Measurements from ENCODE around the gene SERPINB12.

SERPINB12 gene

DNA sequence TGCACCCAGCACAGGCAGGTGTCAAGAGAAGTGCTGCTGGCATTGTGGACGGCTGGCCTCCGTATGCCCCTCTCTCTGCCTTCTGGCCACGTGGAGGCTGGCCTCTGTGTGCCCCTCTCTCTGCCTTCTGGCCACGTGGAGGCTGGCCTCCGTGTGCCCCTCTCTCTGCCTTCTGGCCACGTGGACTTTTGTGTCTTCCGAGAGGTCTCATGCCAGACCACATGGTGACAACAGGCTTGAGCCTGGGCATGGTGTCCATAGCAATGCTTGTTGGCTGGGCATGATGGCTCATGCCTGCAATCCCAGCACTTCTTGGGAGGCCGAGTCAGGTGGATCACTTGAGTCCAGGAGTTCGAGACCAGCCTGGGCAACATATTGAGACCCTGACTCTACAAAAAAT lies 25.7 kb downstream of the SERPINB12 start:
- no peak overlapping the region for H3K9ac ChIP-seq (ENCODE audit: low read length in 5 of 5)
- no peaks in the 10 kb centered on the region for H3K36me3 ChIP-seq (ENCODE audit: control insufficient read depth in 5 of 5, insufficient read depth in 5 of 5, low read length in 5 of 5)
- H3K9me3 ChIP-seq (ENCODE audit: control insufficient read depth in 5 of 5, low read length in 5 of 5), result no peaks in the 10 kb centered on the region
- H3K27me3 ChIP-seq (ENCODE audit: control insufficient read depth in 5 of 5, insufficient read depth in 4 of 5, low read length in 5 of 5), result no peaks in the 10 kb centered on the region
- H3K4me3 ChIP-seq (ENCODE audit: low read depth in 1 of 5, low read length in 5 of 5), result no peak overlapping the region
- peaks cover 0 to 4% (median 0%) of the 10 kb centered on the region in 5 donors for H3K4me1 ChIP-seq (ENCODE audit: control insufficient read depth in 5 of 5, insufficient read depth in 5 of 5, low read length in 5 of 5)
- H3K27ac ChIP-seq (ENCODE audit: low read depth, low read length), result no peak overlapping the region

GRCh38 chr18:63570721-63571120 lies 28.6 kb downstream of the SERPINB12 start:
- H3K27ac ChIP-seq (ENCODE audit: low read depth, low read length), result no peak overlapping the region
- H3K9me3 ChIP-seq (ENCODE audit: control insufficient read depth in 5 of 5, low read length in 5 of 5), result no peaks in the 10 kb centered on the region
- H3K4me3 ChIP-seq (ENCODE audit: low read depth in 1 of 5, low read length in 5 of 5), result no peak overlapping the region
- H3K36me3 ChIP-seq (ENCODE audit: control insufficient read depth in 5 of 5, insufficient read depth in 5 of 5, low read length in 5 of 5), result no peaks in the 10 kb centered on the region
- no peaks in the 10 kb centered on the region for H3K27me3 ChIP-seq (ENCODE audit: control insufficient read depth in 5 of 5, insufficient read depth in 4 of 5, low read length in 5 of 5)
- H3K9ac ChIP-seq (ENCODE audit: low read length in 5 of 5), result no peak overlapping the region
- H3K4me1 ChIP-seq (ENCODE audit: control insufficient read depth in 5 of 5, insufficient read depth in 5 of 5, low read length in 5 of 5), result peaks cover 0 to 4% (median 0%) of the 10 kb centered on the region in 5 donors

DNA sequence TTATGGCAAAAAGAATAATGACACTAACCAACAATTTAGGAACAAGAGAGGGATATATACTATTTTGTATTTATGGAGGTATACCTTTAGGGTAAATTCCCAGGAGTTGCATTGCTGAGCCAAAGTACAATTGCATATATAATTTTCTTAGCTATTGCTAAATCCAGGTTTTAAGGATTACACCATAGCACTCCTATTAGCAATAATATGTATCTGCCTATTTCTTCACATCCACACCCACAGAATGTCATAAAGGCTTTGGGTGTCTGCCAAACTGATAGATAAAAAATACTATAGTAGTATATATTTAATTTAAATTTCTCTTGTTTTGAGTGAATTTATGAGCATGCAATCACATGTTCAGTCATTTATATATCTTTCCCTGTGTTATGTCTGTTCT lies 33.5 kb downstream of the SERPINB12 start:
- Histone ChIP-seq H3K4me1 (ENCODE audit: control insufficient read depth in 5 of 5, insufficient read depth in 5 of 5, low read length in 5 of 5) (peaks cover 0 to 3% (median 0%) of the 10 kb centered on the region in 5 donors), H3K36me3 (ENCODE audit: control insufficient read depth in 5 of 5, insufficient read depth in 5 of 5, low read length in 5 of 5) (no peaks in the 10 kb centered on the region), H3K27me3 (ENCODE audit: control insufficient read depth in 5 of 5, insufficient read depth in 4 of 5, low read length in 5 of 5) (no peaks in the 10 kb centered on the region), H3K4me3 (ENCODE audit: low read depth in 1 of 5, low read length in 5 of 5) (no peak overlapping the region), H3K9ac (ENCODE audit: low read length in 5 of 5) (no peak overlapping the region), H3K9me3 (ENCODE audit: control insufficient read depth in 5 of 5, low read length in 5 of 5) (no peaks in the 10 kb centered on the region), H3K27ac (ENCODE audit: low read depth, low read length) (no peak overlapping the region)

- Histone ChIP-seq H3K9me3 (ENCODE audit: control insufficient read depth in 5 of 5, low read length in 5 of 5) (no peaks in the 10 kb centered on the region), H3K4me3 (ENCODE audit: low read depth in 1 of 5, low read length in 5 of 5) (no peak overlapping the region), H3K27me3 (ENCODE audit: control insufficient read depth in 5 of 5, insufficient read depth in 4 of 5, low read length in 5 of 5) (no peaks in the 10 kb centered on the region)
These were observed 36.3 kb downstream of the SERPINB12 start for GRCh38 chr18:63578357-63578958.

DNA sequence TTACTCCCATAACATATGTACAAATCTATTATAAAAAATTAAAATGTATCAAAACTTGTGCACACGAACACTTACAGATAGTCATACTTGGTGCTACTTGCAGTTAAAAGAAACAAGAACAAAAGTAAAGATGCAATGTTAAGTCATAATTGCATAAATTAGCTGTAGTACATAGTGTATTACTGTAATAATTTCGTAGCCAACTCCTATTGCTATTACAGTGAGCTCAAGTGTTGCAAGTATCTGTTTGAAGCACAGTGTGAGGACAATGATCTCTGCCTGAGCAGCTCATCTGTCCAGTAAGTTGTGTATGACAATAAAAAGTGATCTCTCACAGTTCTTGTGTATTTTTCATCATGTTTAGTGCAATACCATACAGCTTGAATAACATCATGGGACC lies 37.4 kb downstream of the SERPINB12 start:
- Histone ChIP-seq H3K27ac (ENCODE audit: low read depth, low read length) (no peak overlapping the region), H3K4me3 (ENCODE audit: low read depth in 1 of 5, low read length in 5 of 5) (no peak overlapping the region), H3K9me3 (ENCODE audit: control insufficient read depth in 5 of 5, low read length in 5 of 5) (no peaks in the 10 kb centered on the region), H3K9ac (ENCODE audit: low read length in 5 of 5) (no peak overlapping the region), H3K4me1 (ENCODE audit: control insufficient read depth in 5 of 5, insufficient read depth in 5 of 5, low read length in 5 of 5) (no peaks in the 10 kb centered on the region), H3K36me3 (ENCODE audit: control insufficient read depth in 5 of 5, insufficient read depth in 5 of 5, low read length in 5 of 5) (no peaks in the 10 kb centered on the region), H3K27me3 (ENCODE audit: control insufficient read depth in 5 of 5, insufficient read depth in 4 of 5, low read length in 5 of 5) (no peaks in the 10 kb centered on the region)

More at GRCh38 chr18:63578357-63578958, 36.3 kb downstream of the SERPINB12 start:
- no peak overlapping the region for H3K9ac ChIP-seq (ENCODE audit: low read length in 5 of 5)
- H3K4me1 ChIP-seq (ENCODE audit: control insufficient read depth in 5 of 5, insufficient read depth in 5 of 5, low read length in 5 of 5), result no peaks in the 10 kb centered on the region
- H3K36me3 ChIP-seq (ENCODE audit: control insufficient read depth in 5 of 5, insufficient read depth in 5 of 5, low read length in 5 of 5), result no peaks in the 10 kb centered on the region
- H3K27ac ChIP-seq (ENCODE audit: low read depth, low read length), result no peak overlapping the region

GRCh38 chr18:63585988-63586387 lies 43.8 kb downstream of the SERPINB12 start:
- Histone ChIP-seq H3K27me3 (ENCODE audit: control insufficient read depth in 5 of 5, insufficient read depth in 4 of 5, low read length in 5 of 5) (no peaks in the 10 kb centered on the region), H3K36me3 (ENCODE audit: control insufficient read depth in 5 of 5, insufficient read depth in 5 of 5, low read length in 5 of 5) (no peaks in the 10 kb centered on the region), H3K9me3 (ENCODE audit: control insufficient read depth in 5 of 5, low read length in 5 of 5) (no peaks in the 10 kb centered on the region), H3K4me1 (ENCODE audit: control insufficient read depth in 5 of 5, insufficient read depth in 5 of 5, low read length in 5 of 5) (no peaks in the 10 kb centered on the region), H3K27ac (ENCODE audit: low read depth, low read length) (no peak overlapping the region), H3K4me3 (ENCODE audit: low read depth in 1 of 5, low read length in 5 of 5) (no peak overlapping the region), H3K9ac (ENCODE audit: low read length in 5 of 5) (no peak overlapping the region)

GRCh38 chr18:63586431-63586830 lies 44.3 kb downstream of the SERPINB12 start:
- Histone ChIP-seq H3K9ac (ENCODE audit: low read length in 5 of 5) (no peak overlapping the region), H3K9me3 (ENCODE audit: control insufficient read depth in 5 of 5, low read length in 5 of 5) (no peaks in the 10 kb centered on the region), H3K27me3 (ENCODE audit: control insufficient read depth in 5 of 5, insufficient read depth in 4 of 5, low read length in 5 of 5) (no peaks in the 10 kb centered on the region), H3K27ac (ENCODE audit: low read depth, low read length) (no peak overlapping the region), H3K4me1 (ENCODE audit: control insufficient read depth in 5 of 5, insufficient read depth in 5 of 5, low read length in 5 of 5) (no peaks in the 10 kb centered on the region), H3K4me3 (ENCODE audit: low read depth in 1 of 5, low read length in 5 of 5) (no peak overlapping the region), H3K36me3 (ENCODE audit: control insufficient read depth in 5 of 5, insufficient read depth in 5 of 5, low read length in 5 of 5) (no peaks in the 10 kb centered on the region)

GRCh38 chr18:63586966-63587365 lies 44.8 kb downstream of the SERPINB12 start, which contains the start of gene SERPINB13:
SERPINB13 (plus strand) TSS chr18:63587343; CDS start chr18:63588668, 1,325 bp downstream.
- H3K4me1 ChIP-seq (ENCODE audit: control insufficient read depth in 5 of 5, insufficient read depth in 5 of 5, low read length in 5 of 5), result no peaks in the 10 kb centered on the region

DNA sequence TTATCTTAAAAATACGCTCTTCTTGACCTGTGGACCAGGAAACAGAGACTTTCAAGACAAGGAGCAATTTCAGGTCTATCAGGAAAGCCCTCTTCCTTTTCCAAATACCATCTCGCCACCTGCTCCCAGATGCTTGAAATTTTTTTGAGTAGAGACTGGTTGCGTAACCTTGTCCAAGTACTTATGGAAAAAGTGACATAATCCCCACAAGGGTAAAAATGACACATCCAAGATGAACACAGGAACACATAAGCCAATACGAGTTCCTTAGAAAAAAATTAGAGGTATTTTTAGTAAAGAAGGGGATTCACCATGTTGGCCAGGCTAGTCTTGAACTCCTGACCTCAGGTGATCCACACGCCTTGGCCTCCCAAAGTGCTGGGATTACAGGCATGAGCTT lies 46.7 kb downstream of the SERPINB12 start:
- no peak overlapping the region for H3K27ac ChIP-seq (ENCODE audit: low read depth, low read length)
- no peaks in the 10 kb centered on the region for H3K9me3 ChIP-seq (ENCODE audit: control insufficient read depth in 5 of 5, low read length in 5 of 5)
- H3K4me3 ChIP-seq (ENCODE audit: low read depth in 1 of 5, low read length in 5 of 5), result no peak overlapping the region
- H3K4me1 ChIP-seq (ENCODE audit: control insufficient read depth in 5 of 5, insufficient read depth in 5 of 5, low read length in 5 of 5), result no peaks in the 10 kb centered on the region
- no peak overlapping the region for H3K9ac ChIP-seq (ENCODE audit: low read length in 5 of 5)
- peaks cover 0 to 1% (median 0%) of the 10 kb centered on the region in 5 donors for H3K27me3 ChIP-seq (ENCODE audit: control insufficient read depth in 5 of 5, insufficient read depth in 4 of 5, low read length in 5 of 5)
- no peaks in the 10 kb centered on the region for H3K36me3 ChIP-seq (ENCODE audit: control insufficient read depth in 5 of 5, insufficient read depth in 5 of 5, low read length in 5 of 5)

More at GRCh38 chr18:63586966-63587365, 44.8 kb downstream of the SERPINB12 start, which contains the start of gene SERPINB13:
- no peaks in the 10 kb centered on the region for H3K9me3 ChIP-seq (ENCODE audit: control insufficient read depth in 5 of 5, low read length in 5 of 5)
- no peak within 1 kb of the TSS for H3K9ac ChIP-seq (ENCODE audit: low read length in 5 of 5)
- H3K4me3 ChIP-seq (ENCODE audit: low read depth in 1 of 5, low read length in 5 of 5), result no peak within 1 kb of the TSS
- H3K27me3 ChIP-seq (ENCODE audit: control insufficient read depth in 5 of 5, insufficient read depth in 4 of 5, low read length in 5 of 5), result no peaks in the 10 kb centered on the region
- H3K36me3 ChIP-seq (ENCODE audit: control insufficient read depth in 5 of 5, insufficient read depth in 5 of 5, low read length in 5 of 5), result no peaks in the 10 kb centered on the region
- H3K27ac ChIP-seq (ENCODE audit: low read depth, low read length), result no peak within 1 kb of the TSS

- no peak overlapping the region for H3K4me3 ChIP-seq (ENCODE audit: low read depth in 1 of 5, low read length in 5 of 5)
- no peaks in the 10 kb centered on the region for H3K36me3 ChIP-seq (ENCODE audit: control insufficient read depth in 5 of 5, insufficient read depth in 5 of 5, low read length in 5 of 5)
- no peaks in the 10 kb centered on the region for H3K4me1 ChIP-seq (ENCODE audit: control insufficient read depth in 5 of 5, insufficient read depth in 5 of 5, low read length in 5 of 5)
These were observed 48.2 kb downstream of the SERPINB12 start for GRCh38 chr18:63590373-63590772.

More at GRCh38 chr18:63590373-63590772, 48.2 kb downstream of the SERPINB12 start:
- no peak overlapping the region for H3K27ac ChIP-seq (ENCODE audit: low read depth, low read length)
- no peaks in the 10 kb centered on the region for H3K9me3 ChIP-seq (ENCODE audit: control insufficient read depth in 5 of 5, low read length in 5 of 5)
- peaks cover 0 to 4% (median 0%) of the 10 kb centered on the region in 5 donors for H3K27me3 ChIP-seq (ENCODE audit: control insufficient read depth in 5 of 5, insufficient read depth in 4 of 5, low read length in 5 of 5)
- no peak overlapping the region for H3K9ac ChIP-seq (ENCODE audit: low read length in 5 of 5)

Data from subcutaneous abdominal adipose tissue (tissue), 5 donors.